Upper lobe of left lung (tissue), 6 donors: ENCODE results near the gene BTBD9. TPM values are rescaled to one million over a fixed set of nuclear protein-coding genes. Genes with fewer than 3 reads are reported as not detected.

Experiments
- ATAC-seq, 2 donors: fragments of 200-7000 bp; cut with Tn5 transposase; one replicate each; pipeline ENCODE4 v1.9.1; 2022; ENCODE audit warnings: mild to moderate bottlenecking in 2 of 2, moderate library complexity in 2 of 2; ENCODE audit not compliant: low FRiP score in 2 of 2
- DNase-seq, 2 donors: peaks; one replicate each; pipeline ENCODE4 v3.0.0-alpha.2; 2019 to 2020
- H3K27ac ChIP-seq, 4 donors: fragments of 200-600 bp; sonication (generic); one replicate each; pipeline ENCODE4 v1.5.1; 2016 to 2019
- H3K27me3 ChIP-seq, 4 donors: fragments of 200-600 bp; sonication (generic); one replicate each; pipeline ENCODE4 v1.5.1; 2017 to 2019
- H3K36me3 ChIP-seq, 4 donors: fragments of 200-600 bp; sonication (generic); one replicate each; pipeline ENCODE4 v1.5.1; 2016 to 2019
- H3K4me1 ChIP-seq, 4 donors: fragments of 200-600 bp; sonication (generic); one replicate each; pipeline ENCODE4 v1.5.1; 2018 to 2019
- H3K4me3 ChIP-seq, 4 donors: fragments of 200-600 bp; sonication (generic); one replicate each; pipeline ENCODE4 v1.5.1; 2017 to 2019; ENCODE audit warnings: mild to moderate bottlenecking in 2 of 4, moderate library complexity in 1 of 4
- H3K9me3 ChIP-seq, 4 donors: fragments of 200-600 bp; sonication (generic); one replicate each; pipeline ENCODE4 v1.5.1; 2018 to 2019
- CTCF ChIP-seq, 6 experiments: fragments of 450-650 bp in 4 of 6; fragments of 200-600 bp in 2 of 6; sonication (generic) in 2 of 6; IDR thresholded peaks; one replicate each; pipeline ENCODE4 v1.5.1; 2016 to 2019; ENCODE audit warnings: antibody characterized with exemption in 6 of 6
- EP300 ChIP-seq, 4 donors: sonication (generic); formaldehyde crosslinking; IDR thresholded peaks; one replicate each; pipeline ENCODE4 v1.5.1; 2017; ENCODE audit warnings: antibody characterized with exemption in 4 of 4, control low read depth in 2 of 4
- POLR2A ChIP-seq, 4 donors: fragments of 450-650 bp; IDR thresholded peaks; one replicate each; pipeline ENCODE4 v1.5.1; 2016 to 2017; ENCODE audit warnings: antibody characterized with exemption in 4 of 4, mild to moderate bottlenecking in 2 of 4
- POLR2AphosphoS5 ChIP-seq, 2 donors: sonication (generic); formaldehyde crosslinking; IDR thresholded peaks; one replicate each; pipeline ENCODE4 v1.5.1; 2017; ENCODE audit warnings: antibody characterized with exemption in 2 of 2
- WGBS, 2 donors: methylation state at CpG; one replicate each; pipeline ENCODE4 v1.1.5; 2017 to 2018; 5-methylcytosine and 5-hydroxymethylcytosine counted together
- total RNA-seq, 6 donors: library from RNA; depleted of rRNA in 4 of 6; stranded (reverse); fragments of >200 nt in 4 of 6; gene quantifications; one replicate each; pipeline versions ENCODE4 v1.1.0 to v1.2.1, GENCODE V29; 2016 to 2021
- donor health status: DM: no; HTN: no; CAD: no; lungs with moderate emphysema.
- donor health status: DM: no; HTN: yes; CAD: no; lungs with severe emphysema.

Gene BTBD9
- total RNA-seq, 6 donors from 2014 or later = 18.2 to 60.8 (median 44.9) TPM

DNA sequence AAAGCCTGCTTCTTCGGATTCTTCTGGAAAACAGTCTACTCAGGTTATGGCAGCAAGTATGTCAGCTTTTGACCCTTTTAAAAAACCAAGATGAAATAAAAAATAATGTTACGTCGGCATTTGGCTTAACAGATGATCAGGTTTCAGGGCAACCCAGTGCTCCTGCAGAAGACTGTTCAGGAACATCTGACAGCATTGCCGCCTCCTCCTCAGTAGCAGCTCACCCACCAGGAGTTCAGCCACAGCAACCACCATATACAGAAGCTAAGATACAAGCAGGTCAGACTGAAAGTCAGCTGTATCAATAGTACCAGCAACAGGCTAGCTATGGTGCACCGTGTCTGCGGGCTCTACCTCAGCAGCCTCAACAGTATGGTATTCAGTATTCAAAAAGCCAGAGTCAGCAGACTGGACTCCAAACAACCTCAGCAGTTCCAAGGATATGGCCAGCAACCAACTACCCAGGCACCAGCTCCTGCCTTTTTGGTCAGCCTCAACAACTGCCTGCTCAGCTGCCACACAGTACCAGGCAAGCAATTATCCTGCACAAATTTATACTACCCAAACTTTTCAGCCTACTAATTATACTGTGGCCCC lies 51.9 kb downstream of the BTBD9 start:
- no peak overlapping the region for H3K27ac ChIP-seq
- H3K27me3 ChIP-seq = no peaks in the 10 kb centered on the region
- ATAC-seq (no peak), DNase-seq (no peak)
- H3K4me3 ChIP-seq = no peak overlapping the region
- no peak for TF ChIP-seq EP300 (IDR thresholded peaks at IDR 0.05)
- no peak for TF ChIP-seq POLR2AphosphoS5 (IDR thresholded peaks at IDR 0.05)
- no peak for TF ChIP-seq POLR2A (IDR thresholded peaks at IDR 0.05)
- no peak for TF ChIP-seq CTCF (IDR thresholded peaks at IDR 0.05)
- H3K4me1 ChIP-seq = peaks cover 0 to 13% (median 0%) of the 10 kb centered on the region in 4 donors
- peaks cover 0 to 19% (median 7%) of the 10 kb centered on the region in 4 donors for H3K36me3 ChIP-seq
- H3K9me3 ChIP-seq = no peaks in the 10 kb centered on the region
- 95 to 97% methylated on average over 4 to 6 of the region's 6 CpGs for WGBS, 2 donors

DNA sequence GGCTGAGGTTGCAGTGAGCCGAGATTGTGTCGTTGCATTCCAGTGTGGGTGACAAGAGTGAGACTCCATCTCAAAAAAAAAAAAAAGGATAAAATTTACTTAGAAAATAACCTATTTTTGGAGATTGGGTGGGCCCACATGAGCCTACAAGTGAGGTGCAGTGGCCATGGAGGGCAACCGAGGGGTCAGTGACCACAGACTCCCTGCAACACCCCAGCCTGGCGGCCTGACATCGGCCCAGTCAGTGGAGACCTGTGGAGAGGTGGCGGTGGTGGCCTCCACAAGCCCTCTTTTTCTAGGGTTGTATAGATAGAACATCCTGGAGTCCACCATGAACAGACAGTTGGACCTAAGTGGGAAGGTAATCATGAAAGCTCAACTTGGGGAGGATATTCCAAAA lies 52.7 kb downstream of the BTBD9 start:
- peaks cover 0 to 13% (median 0%) of the 10 kb centered on the region in 4 donors for H3K4me1 ChIP-seq
- H3K27me3 ChIP-seq = no peaks in the 10 kb centered on the region
- ATAC-seq (no peak), DNase-seq (no peak)
- H3K36me3 ChIP-seq = peaks cover 0 to 11% (median 3%) of the 10 kb centered on the region in 4 donors
- H3K27ac ChIP-seq = no peak overlapping the region
- 96 to 97% methylated on average over 6 of the region's 6 CpGs for WGBS, 2 donors
- H3K4me3 ChIP-seq = no peak overlapping the region
- TF ChIP-seq EP300 (IDR thresholded peaks at IDR 0.05) (no peak), POLR2A (IDR thresholded peaks at IDR 0.05) (no peak), POLR2AphosphoS5 (IDR thresholded peaks at IDR 0.05) (no peak), CTCF (IDR thresholded peaks at IDR 0.05) (no peak)
- no peaks in the 10 kb centered on the region for H3K9me3 ChIP-seq

DNA sequence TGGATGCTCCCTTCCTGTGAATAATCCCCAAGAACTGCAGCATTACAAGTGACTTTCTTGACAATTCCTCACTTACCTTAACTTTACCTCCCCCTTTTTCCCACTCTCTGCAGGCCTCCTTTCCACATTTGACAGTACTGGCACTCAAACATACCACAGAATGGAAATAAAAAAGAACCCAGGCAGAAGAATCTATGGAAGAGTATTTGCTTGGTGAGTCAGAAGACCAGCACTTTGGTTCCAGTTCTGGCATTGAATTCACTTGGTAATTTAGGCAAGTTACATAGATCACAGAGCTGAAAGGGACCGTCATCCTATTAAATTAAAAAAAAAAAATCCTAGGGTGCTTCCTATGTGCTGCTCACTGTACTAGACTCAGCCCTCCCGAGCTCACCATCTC lies 55.0 kb downstream of the BTBD9 start:
- Histone ChIP-seq H3K4me1 (peaks cover 0 to 13% (median 0%) of the 10 kb centered on the region in 4 donors), H3K9me3 (no peaks in the 10 kb centered on the region), H3K4me3 (no peak overlapping the region), H3K27ac (peak overlapping the region in 1 of 4 donors; percentile 44), H3K36me3 (peaks cover 0 to 8% (median 0%) of the 10 kb centered on the region in 4 donors), H3K27me3 (no peaks in the 10 kb centered on the region)
- WGBS, 2 donors = 93 to 94% methylated on average over 2 of the region's 2 CpGs
- DNase-seq (no peak), ATAC-seq (no peak)
- TF ChIP-seq CTCF (IDR thresholded peaks at IDR 0.05) (no peak), POLR2AphosphoS5 (IDR thresholded peaks at IDR 0.05) (no peak), POLR2A (IDR thresholded peaks at IDR 0.05) (no peak), EP300 (IDR thresholded peaks at IDR 0.05) (no peak)

- no peak for DNase-seq
Observed at GRCh38 chr6:38583523-38583922, 56.2 kb downstream of the BTBD9 start.

More at GRCh38 chr6:38583523-38583922, 56.2 kb downstream of the BTBD9 start:
- Histone ChIP-seq H3K36me3 (peaks cover 0 to 12% (median 3%) of the 10 kb centered on the region in 4 donors), H3K9me3 (no peaks in the 10 kb centered on the region), H3K4me1 (peaks cover 0 to 13% (median 0%) of the 10 kb centered on the region in 4 donors), H3K4me3 (no peak overlapping the region), H3K27me3 (no peaks in the 10 kb centered on the region), H3K27ac (peak overlapping the region in 1 of 4 donors; percentile 20)
- ATAC-seq = no peak
- WGBS, 2 donors = 82 to 85% methylated on average over 1 of the region's 1 CpG
- TF ChIP-seq POLR2A (IDR thresholded peaks at IDR 0.05) = no peak
- no peak for TF ChIP-seq POLR2AphosphoS5 (IDR thresholded peaks at IDR 0.05)
- no peak for TF ChIP-seq CTCF (IDR thresholded peaks at IDR 0.05)
- TF ChIP-seq EP300 (IDR thresholded peaks at IDR 0.05) = no peak
